Neural cell (in vitro differentiated cells): ENCODE measurements around the gene DCLK1. TPM values are rescaled to one million over a fixed set of nuclear protein-coding genes. Genes with fewer than 3 reads are reported as not detected.

Experiments
- H2AFZ ChIP-seq: fragments of 200-600, 300-800 bp; sonication (generic), shearing (Covaris generic); 2 replicates; pipeline ENCODE4 v1.6.0; 2014; ENCODE audit warnings: low read depth, mild to moderate bottlenecking, antibody characterized with exemption, low read length, moderate library complexity
- H3F3A ChIP-seq: fragments of 200-600 bp; shearing (Covaris generic); 2 replicates; pipeline ENCODE4 v1.6.1; 2016; ENCODE audit warnings: mild to moderate bottlenecking, moderate library complexity, mixed read lengths, antibody characterized with exemption, low read length; ENCODE audit not compliant: insufficient read depth, poor library complexity, severe bottlenecking
- H3K27ac ChIP-seq: fragments of 200-600, 300-800 bp; sonication (generic), shearing (Covaris generic); 2 replicates; pipeline ENCODE4 v1.5.1; 2014; ENCODE audit warnings: mild to moderate bottlenecking, low read length, moderate library complexity
- H3K27me3 ChIP-seq: fragments of 300-800, 200-600 bp; sonication (generic), shearing (Covaris generic); 2 replicates; pipeline ENCODE4 v1.6.0; 2014; ENCODE audit warnings: mild to moderate bottlenecking, low read depth, low read length, moderate library complexity; ENCODE audit not compliant: insufficient read depth
- H3K36me3 ChIP-seq: fragments of 300-800, 200-600 bp; sonication (generic), shearing (Covaris generic); 2 replicates; pipeline ENCODE4 v1.5.1; 2014; ENCODE audit warnings: mild to moderate bottlenecking, antibody characterized with exemption, low read length, moderate library complexity; ENCODE audit not compliant: insufficient read depth
- H3K4me2 ChIP-seq: fragments of 300-800, 200-600 bp; sonication (generic), shearing (Covaris generic); 2 replicates; pipeline ENCODE4 v1.6.0; 2014; ENCODE audit warnings: mild to moderate bottlenecking, low read length
- H3K4me3 ChIP-seq: fragments of 300-800, 200-600 bp; sonication (generic), shearing (Covaris generic); 2 replicates; pipeline ENCODE4 v1.5.1; 2014; ENCODE audit warnings: mild to moderate bottlenecking, low read length, moderate library complexity
- H3K79me2 ChIP-seq: fragments of 200-600 bp; shearing (Covaris generic); replicated peaks from 2 replicates; pipeline ENCODE4 v1.6.0; 2014; ENCODE audit warnings: mild to moderate bottlenecking, low read length, moderate library complexity; ENCODE audit not compliant: insufficient read depth
- H3K9ac ChIP-seq: fragments of 300-800, 200-600 bp; sonication (generic), shearing (Covaris generic); 2 replicates; pipeline ENCODE4 v1.6.1; 2016; ENCODE audit warnings: mild to moderate bottlenecking, low read length, mixed read lengths
- H3K9me2 ChIP-seq: fragments of 200-600 bp; shearing (Covaris generic); 2 replicates; pipeline ENCODE4 v1.6.1; 2016; ENCODE audit warnings: mild to moderate bottlenecking, low read length, mixed read lengths; ENCODE audit not compliant: insufficient read depth
- H3K9me3 ChIP-seq: fragments of 200-600, 300-800 bp; sonication (generic), shearing (Covaris generic); 2 replicates; pipeline ENCODE4 v1.6.1; 2016; ENCODE audit warnings: mild to moderate bottlenecking, mixed run types, low read length, moderate library complexity, mixed read lengths
- H4K20me1 ChIP-seq: fragments of 200-600 bp; shearing (Covaris generic); 2 replicates; pipeline ENCODE4 v1.6.1; 2016; ENCODE audit warnings: mild to moderate bottlenecking, mixed run types; ENCODE audit not compliant: insufficient read depth
- EP300 ChIP-seq: fragments of 450-650 bp; conservative IDR thresholded peaks from 2 replicates; pipeline ENCODE4 v1.6.1; 2014; ENCODE audit warnings: antibody characterized with exemption, mild to moderate bottlenecking, moderate library complexity; ENCODE audit not compliant: poor library complexity, severe bottlenecking
- EZH2 ChIP-seq: fragments of 200-600, 300-800 bp; shearing (Covaris generic), sonication (generic); IDR thresholded peaks from 2 replicates; pipeline ENCODE4 v1.6.1; 2014; ENCODE audit warnings: antibody characterized with exemption, low read length, borderline replicate concordance, mild to moderate bottlenecking; ENCODE audit not compliant: insufficient read depth, poor library complexity, severe bottlenecking
- MXI1 ChIP-seq: fragments of 450-650 bp; conservative IDR thresholded peaks from 2 replicates; pipeline ENCODE4 v1.6.1; 2014; ENCODE audit warnings: antibody characterized with exemption, mild to moderate bottlenecking; ENCODE audit not compliant: poor library complexity, severe bottlenecking
- POLR2AphosphoS5 ChIP-seq: IDR thresholded peaks from 2 replicates; pipeline ENCODE4 v1.6.1; 2012
- RAD21 ChIP-seq: fragments of 450-650 bp; conservative IDR thresholded peaks from 2 replicates; pipeline ENCODE4 v1.6.1; 2014; ENCODE audit warnings: antibody characterized with exemption, mild to moderate bottlenecking, moderate library complexity
- SMC3 ChIP-seq: fragments of 450-650 bp; conservative IDR thresholded peaks from 2 replicates; pipeline ENCODE4 v1.6.1; 2014; ENCODE audit warnings: antibody characterized with exemption, mild to moderate bottlenecking, moderate library complexity; ENCODE audit not compliant: poor library complexity
- TAF1 ChIP-seq: IDR thresholded peaks from 2 replicates; pipeline ENCODE4 v1.6.1; 2012; ENCODE audit warnings: low read depth
- polyA plus RNA-seq: library from polyadenylated mRNA; depleted of rRNA; stranded (reverse); fragments of >200 nt; gene quantifications from 2 replicates; pipeline ENCODE4 v1.2.3, GENCODE V29; 2014
- TF ChIP-seq, protein P1 (sequence below): fragments of 450-650 bp; IDR thresholded peaks from 2 replicates; pipeline ENCODE4 v1.5.1; 2014; ENCODE audit warnings: antibody characterized with exemption, mild to moderate bottlenecking, moderate library complexity; ENCODE audit not compliant: poor library complexity, severe bottlenecking
- TF ChIP-seq, protein P2 (sequence below): IDR thresholded peaks from 2 replicates; pipeline ENCODE4 v1.6.1; 2012; ENCODE audit warnings: borderline replicate concordance

The DCLK1 gene
- polyA plus RNA-seq, 1 donor from 2014 or later: 124 TPM

DNA sequence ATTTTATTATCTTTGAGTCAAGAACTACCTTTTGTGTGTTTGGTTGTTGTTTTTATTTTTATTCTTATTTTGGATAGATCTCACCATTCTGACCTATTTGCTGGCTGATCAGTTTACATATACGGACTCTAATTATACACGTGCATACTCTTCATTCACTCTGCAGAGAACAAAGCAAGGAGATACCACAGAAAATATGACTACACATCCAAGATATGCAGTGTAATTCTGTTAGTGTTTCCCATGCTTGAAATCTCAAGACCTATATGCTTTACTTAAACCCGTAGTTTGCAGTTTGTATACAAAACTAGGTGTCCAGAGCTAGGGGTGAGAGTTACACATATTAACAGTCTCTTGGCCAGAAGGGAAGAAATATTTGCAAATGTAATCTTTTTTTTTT lies 205.5 kb downstream of the DCLK1 start:
- no peak for TF ChIP-seq TAF1
- TF ChIP-seq SMC3: no peak
- no peak for TF ChIP-seq MXI1
- TF ChIP-seq, protein P1, sequence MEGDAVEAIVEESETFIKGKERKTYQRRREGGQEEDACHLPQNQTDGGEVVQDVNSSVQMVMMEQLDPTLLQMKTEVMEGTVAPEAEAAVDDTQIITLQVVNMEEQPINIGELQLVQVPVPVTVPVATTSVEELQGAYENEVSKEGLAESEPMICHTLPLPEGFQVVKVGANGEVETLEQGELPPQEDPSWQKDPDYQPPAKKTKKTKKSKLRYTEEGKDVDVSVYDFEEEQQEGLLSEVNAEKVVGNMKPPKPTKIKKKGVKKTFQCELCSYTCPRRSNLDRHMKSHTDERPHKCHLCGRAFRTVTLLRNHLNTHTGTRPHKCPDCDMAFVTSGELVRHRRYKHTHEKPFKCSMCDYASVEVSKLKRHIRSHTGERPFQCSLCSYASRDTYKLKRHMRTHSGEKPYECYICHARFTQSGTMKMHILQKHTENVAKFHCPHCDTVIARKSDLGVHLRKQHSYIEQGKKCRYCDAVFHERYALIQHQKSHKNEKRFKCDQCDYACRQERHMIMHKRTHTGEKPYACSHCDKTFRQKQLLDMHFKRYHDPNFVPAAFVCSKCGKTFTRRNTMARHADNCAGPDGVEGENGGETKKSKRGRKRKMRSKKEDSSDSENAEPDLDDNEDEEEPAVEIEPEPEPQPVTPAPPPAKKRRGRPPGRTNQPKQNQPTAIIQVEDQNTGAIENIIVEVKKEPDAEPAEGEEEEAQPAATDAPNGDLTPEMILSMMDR: no peak
- no peak for TF ChIP-seq RAD21
- TF ChIP-seq, protein P2, sequence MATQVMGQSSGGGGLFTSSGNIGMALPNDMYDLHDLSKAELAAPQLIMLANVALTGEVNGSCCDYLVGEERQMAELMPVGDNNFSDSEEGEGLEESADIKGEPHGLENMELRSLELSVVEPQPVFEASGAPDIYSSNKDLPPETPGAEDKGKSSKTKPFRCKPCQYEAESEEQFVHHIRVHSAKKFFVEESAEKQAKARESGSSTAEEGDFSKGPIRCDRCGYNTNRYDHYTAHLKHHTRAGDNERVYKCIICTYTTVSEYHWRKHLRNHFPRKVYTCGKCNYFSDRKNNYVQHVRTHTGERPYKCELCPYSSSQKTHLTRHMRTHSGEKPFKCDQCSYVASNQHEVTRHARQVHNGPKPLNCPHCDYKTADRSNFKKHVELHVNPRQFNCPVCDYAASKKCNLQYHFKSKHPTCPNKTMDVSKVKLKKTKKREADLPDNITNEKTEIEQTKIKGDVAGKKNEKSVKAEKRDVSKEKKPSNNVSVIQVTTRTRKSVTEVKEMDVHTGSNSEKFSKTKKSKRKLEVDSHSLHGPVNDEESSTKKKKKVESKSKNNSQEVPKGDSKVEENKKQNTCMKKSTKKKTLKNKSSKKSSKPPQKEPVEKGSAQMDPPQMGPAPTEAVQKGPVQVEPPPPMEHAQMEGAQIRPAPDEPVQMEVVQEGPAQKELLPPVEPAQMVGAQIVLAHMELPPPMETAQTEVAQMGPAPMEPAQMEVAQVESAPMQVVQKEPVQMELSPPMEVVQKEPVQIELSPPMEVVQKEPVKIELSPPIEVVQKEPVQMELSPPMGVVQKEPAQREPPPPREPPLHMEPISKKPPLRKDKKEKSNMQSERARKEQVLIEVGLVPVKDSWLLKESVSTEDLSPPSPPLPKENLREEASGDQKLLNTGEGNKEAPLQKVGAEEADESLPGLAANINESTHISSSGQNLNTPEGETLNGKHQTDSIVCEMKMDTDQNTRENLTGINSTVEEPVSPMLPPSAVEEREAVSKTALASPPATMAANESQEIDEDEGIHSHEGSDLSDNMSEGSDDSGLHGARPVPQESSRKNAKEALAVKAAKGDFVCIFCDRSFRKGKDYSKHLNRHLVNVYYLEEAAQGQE: no peak
- TF ChIP-seq EP300: no peak
- TF ChIP-seq POLR2AphosphoS5: no peak
- no peak for TF ChIP-seq EZH2
- H3K4me2 ChIP-seq: no peak overlapping the region
- H3K36me3 ChIP-seq: no peaks in the 10 kb centered on the region
- no peaks in the 10 kb centered on the region for H3F3A ChIP-seq
- H2AFZ ChIP-seq: no peak overlapping the region
- no peak overlapping the region for H3K27ac ChIP-seq
- H3K27me3 ChIP-seq: no peaks in the 10 kb centered on the region
- H4K20me1 ChIP-seq: no peaks in the 10 kb centered on the region
- H3K9me3 ChIP-seq: no peaks in the 10 kb centered on the region
- no peak overlapping the region for H3K9ac ChIP-seq
- H3K4me3 ChIP-seq: no peak overlapping the region
- no peaks in the 10 kb centered on the region for H3K79me2 ChIP-seq
- H3K9me2 ChIP-seq: no peaks in the 10 kb centered on the region

DNA sequence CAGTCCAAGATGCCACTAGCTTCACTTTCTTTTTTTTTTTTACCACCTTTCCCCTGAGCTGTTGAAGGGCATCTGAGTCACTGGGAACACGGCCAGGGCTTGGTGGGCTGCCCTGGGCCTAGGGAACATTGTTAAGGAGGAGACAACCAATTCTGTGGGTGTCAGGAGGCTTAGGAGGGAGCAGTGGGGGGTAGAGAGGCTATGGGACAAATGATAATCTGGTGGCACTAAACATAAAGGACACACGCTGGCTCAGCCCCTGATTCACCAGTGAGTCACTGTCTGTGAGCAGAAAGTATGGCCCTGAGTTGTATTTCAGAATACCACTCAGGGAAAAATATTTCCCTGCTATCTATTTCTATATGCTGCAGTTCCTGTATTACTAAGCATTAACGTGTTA lies 207.8 kb downstream of the DCLK1 start:
- Histone ChIP-seq H3K4me2 (no peak overlapping the region), H3K4me3 (no peak overlapping the region)

More for the DNA sequence above, 207.8 kb downstream of the DCLK1 start:
- no peak overlapping the region for H3K27ac ChIP-seq
- H3K9me3 ChIP-seq: no peaks in the 10 kb centered on the region
- H3K9me2 ChIP-seq: no peaks in the 10 kb centered on the region
- no peaks in the 10 kb centered on the region for H3K27me3 ChIP-seq
- TF ChIP-seq SMC3: no peak
- TF ChIP-seq RAD21: no peak
- TF ChIP-seq, protein P1: no peak
- TF ChIP-seq, protein P2: no peak
- TF ChIP-seq EP300: no peak
- no peak for TF ChIP-seq POLR2AphosphoS5
- no peak for TF ChIP-seq TAF1
- TF ChIP-seq MXI1: no peak
- no peak for TF ChIP-seq EZH2
- no peaks in the 10 kb centered on the region for H3F3A ChIP-seq
- no peak overlapping the region for H2AFZ ChIP-seq
- H3K79me2 ChIP-seq: no peaks in the 10 kb centered on the region
- no peaks in the 10 kb centered on the region for H3K36me3 ChIP-seq
- no peak overlapping the region for H3K9ac ChIP-seq
- no peaks in the 10 kb centered on the region for H4K20me1 ChIP-seq
